ENCODE results near the gene ZC3H14.

ZC3H14 gene

DNA sequence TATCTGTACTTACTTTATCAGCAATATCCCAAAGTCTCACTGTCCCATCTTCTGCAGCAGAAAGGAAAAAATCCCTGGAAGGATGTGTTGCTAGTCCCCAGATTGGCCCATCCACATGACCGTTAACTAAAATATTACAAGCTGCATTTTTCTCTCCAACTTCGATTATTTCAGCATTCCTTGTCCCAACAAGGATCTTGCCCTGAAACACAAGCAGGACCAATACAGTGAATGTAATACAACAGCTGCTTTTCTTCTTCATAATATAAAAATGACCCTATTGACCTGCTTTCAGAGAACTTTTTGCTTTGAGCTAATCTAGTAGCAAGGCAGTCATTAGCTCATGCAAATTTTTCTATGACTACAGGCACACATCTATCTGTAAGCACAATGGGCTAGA is 58.3 kb downstream of the ZC3H14 start:
- no peak overlapping the region for H3K9ac ChIP-seq (ENCODE audit: low read length)
- H3K36me3 ChIP-seq (ENCODE audit: control insufficient read depth, insufficient read depth, low read length) = no peaks in the 10 kb centered on the region
- H3K27me3 ChIP-seq (ENCODE audit: control insufficient read depth, insufficient read depth, low read length) = no peaks in the 10 kb centered on the region
- no peaks in the 10 kb centered on the region for H3K4me1 ChIP-seq (ENCODE audit: control insufficient read depth, insufficient read depth, low read length)
- no peak overlapping the region for H3K4me3 ChIP-seq (ENCODE audit: low read length)
- H3K27ac ChIP-seq (ENCODE audit: low read depth, low read length) = no peak overlapping the region

DNA sequence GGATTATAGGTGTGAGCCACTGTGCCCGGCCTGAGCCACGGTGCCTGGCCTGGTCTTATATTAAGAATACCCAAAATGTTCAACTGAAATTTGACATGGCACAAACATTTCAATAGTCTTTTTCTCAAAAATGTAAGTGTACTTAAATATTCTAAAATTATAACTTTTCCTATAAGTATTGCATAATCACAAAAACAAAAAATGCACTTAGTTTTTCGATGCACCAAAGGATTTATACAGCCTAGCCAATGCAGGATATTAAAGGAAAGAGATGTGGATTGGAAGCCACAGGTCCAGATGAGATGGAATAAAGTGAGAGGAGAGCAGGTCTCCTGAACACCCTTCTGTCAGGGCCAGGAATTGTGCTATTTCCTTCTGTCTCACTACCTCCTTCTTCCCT is 62.8 kb downstream of the ZC3H14 start:
- no peaks in the 10 kb centered on the region for H3K27me3 ChIP-seq (ENCODE audit: control insufficient read depth, insufficient read depth, low read length)
- no peak overlapping the region for H3K9ac ChIP-seq (ENCODE audit: low read length)
- H3K4me3 ChIP-seq (ENCODE audit: low read length) = no peak overlapping the region
- no peaks in the 10 kb centered on the region for H3K36me3 ChIP-seq (ENCODE audit: control insufficient read depth, insufficient read depth, low read length)
- no peaks in the 10 kb centered on the region for H3K4me1 ChIP-seq (ENCODE audit: control insufficient read depth, insufficient read depth, low read length)
- H3K27ac ChIP-seq (ENCODE audit: low read depth, low read length) = no peak overlapping the region

DNA sequence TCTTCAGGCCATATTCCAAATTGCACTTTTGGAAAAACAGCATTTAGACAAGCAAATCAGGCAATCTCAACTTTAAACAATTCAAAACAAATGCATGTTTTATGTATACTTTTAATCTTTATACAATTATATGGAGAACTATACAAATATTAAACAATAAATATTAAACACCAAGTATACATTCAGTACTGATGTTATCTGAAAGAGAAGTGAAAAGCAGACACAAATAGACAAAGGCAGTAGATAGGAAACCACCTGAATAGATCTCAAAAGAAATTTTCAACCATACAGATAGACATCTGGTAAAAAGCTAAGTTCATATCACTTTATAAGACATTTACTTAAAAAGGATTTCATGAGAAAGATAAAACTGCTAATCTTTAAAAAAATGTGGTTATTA is 65.2 kb downstream of the ZC3H14 start:
- Histone ChIP-seq H3K27me3 (ENCODE audit: control insufficient read depth, insufficient read depth, low read length) (no peaks in the 10 kb centered on the region), H3K9ac (ENCODE audit: low read length) (no peak overlapping the region)

DNA sequence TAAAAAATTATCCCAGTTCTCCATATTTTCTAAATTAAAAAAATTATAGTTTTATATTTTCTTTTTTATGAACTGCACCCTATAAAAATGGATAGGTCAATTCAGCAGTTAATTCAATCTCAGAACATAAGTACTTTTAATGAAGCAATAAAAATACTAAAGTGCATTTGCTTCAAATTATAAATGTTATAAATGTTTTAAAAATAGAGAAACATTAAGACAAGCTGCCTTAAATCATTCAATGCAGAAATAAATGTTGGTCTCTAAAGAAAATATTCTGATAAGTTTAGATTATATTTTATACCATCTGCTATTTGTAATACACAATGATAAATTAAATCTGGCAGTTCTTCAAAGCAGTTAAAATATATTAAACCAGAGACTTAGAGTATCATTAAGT is 65.6 kb downstream of the ZC3H14 start:
- H3K4me1 ChIP-seq (ENCODE audit: control insufficient read depth, insufficient read depth, low read length) = no peaks in the 10 kb centered on the region
- no peak overlapping the region for H3K27ac ChIP-seq (ENCODE audit: low read depth, low read length)
- no peak overlapping the region for H3K9ac ChIP-seq (ENCODE audit: low read length)
- H3K4me3 ChIP-seq (ENCODE audit: low read length) = no peak overlapping the region
- H3K27me3 ChIP-seq (ENCODE audit: control insufficient read depth, insufficient read depth, low read length) = no peaks in the 10 kb centered on the region
- no peaks in the 10 kb centered on the region for H3K36me3 ChIP-seq (ENCODE audit: control insufficient read depth, insufficient read depth, low read length)

More for the DNA sequence above, 65.2 kb downstream of the ZC3H14 start:
- H3K4me3 ChIP-seq (ENCODE audit: low read length) = no peak overlapping the region
- no peak overlapping the region for H3K27ac ChIP-seq (ENCODE audit: low read depth, low read length)
- H3K36me3 ChIP-seq (ENCODE audit: control insufficient read depth, insufficient read depth, low read length) = no peaks in the 10 kb centered on the region
- H3K4me1 ChIP-seq (ENCODE audit: control insufficient read depth, insufficient read depth, low read length) = no peaks in the 10 kb centered on the region

DNA sequence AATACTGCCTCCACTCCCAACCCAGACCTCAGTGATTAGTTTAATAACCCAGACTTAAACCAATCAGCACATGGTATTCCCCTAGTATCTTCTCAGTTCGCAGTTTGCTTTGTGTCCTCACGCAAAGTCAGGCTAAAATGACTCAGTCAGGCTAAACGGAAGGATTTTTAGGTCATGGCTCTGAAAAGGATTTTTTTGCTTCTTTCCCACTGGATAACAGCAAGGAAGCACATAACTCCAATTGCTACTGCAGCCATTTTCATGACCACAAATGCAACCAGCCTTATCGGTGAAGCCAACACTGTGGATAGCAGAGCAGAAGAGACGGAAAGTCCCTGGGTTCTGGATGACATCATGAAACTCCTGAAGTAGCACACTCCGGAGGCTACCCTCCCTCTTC is 67.7 kb downstream of the ZC3H14 start:
- Histone ChIP-seq H3K36me3 (ENCODE audit: control insufficient read depth, insufficient read depth, low read length) (no peaks in the 10 kb centered on the region), H3K9ac (ENCODE audit: low read length) (no peak overlapping the region), H3K4me3 (ENCODE audit: low read length) (no peak overlapping the region), H3K27me3 (ENCODE audit: control insufficient read depth, insufficient read depth, low read length) (no peaks in the 10 kb centered on the region), H3K4me1 (ENCODE audit: control insufficient read depth, insufficient read depth, low read length) (no peaks in the 10 kb centered on the region), H3K27ac (ENCODE audit: low read depth, low read length) (no peak overlapping the region)

DNA sequence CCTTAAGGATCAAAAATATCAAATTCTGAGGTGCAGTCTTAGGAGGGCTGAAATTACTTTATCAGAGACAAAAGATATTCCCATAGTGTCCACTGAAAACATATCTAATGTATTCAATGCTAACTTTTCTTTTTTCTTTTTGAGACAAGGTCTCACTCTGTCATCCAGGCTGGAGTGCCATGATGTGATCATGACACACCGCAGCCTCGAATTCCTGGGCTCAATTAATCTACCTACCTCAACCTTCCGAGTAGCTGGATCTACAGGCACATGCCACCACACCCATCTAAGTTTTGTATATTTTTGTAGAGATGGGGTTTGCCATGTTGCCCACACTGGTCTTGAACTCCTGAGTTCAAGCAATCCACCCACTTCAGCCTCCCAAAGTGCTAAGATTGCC is 68.3 kb downstream of the ZC3H14 start:
- Histone ChIP-seq H3K4me1 (ENCODE audit: control insufficient read depth, insufficient read depth, low read length) (no peaks in the 10 kb centered on the region), H3K9ac (ENCODE audit: low read length) (no peak overlapping the region), H3K36me3 (ENCODE audit: control insufficient read depth, insufficient read depth, low read length) (no peaks in the 10 kb centered on the region), H3K27ac (ENCODE audit: low read depth, low read length) (no peak overlapping the region), H3K27me3 (ENCODE audit: control insufficient read depth, insufficient read depth, low read length) (no peaks in the 10 kb centered on the region), H3K4me3 (ENCODE audit: low read length) (no peak overlapping the region)

GRCh38 chr14:88632512-88632911 is 69.7 kb downstream of the ZC3H14 start:
- Histone ChIP-seq H3K27ac (ENCODE audit: low read depth, low read length) (no peak overlapping the region), H3K4me3 (ENCODE audit: low read length) (no peak overlapping the region), H3K27me3 (ENCODE audit: control insufficient read depth, insufficient read depth, low read length) (no peaks in the 10 kb centered on the region), H3K4me1 (ENCODE audit: control insufficient read depth, insufficient read depth, low read length) (no peaks in the 10 kb centered on the region), H3K36me3 (ENCODE audit: control insufficient read depth, insufficient read depth, low read length) (no peaks in the 10 kb centered on the region), H3K9ac (ENCODE audit: low read length) (no peak overlapping the region)

DNA sequence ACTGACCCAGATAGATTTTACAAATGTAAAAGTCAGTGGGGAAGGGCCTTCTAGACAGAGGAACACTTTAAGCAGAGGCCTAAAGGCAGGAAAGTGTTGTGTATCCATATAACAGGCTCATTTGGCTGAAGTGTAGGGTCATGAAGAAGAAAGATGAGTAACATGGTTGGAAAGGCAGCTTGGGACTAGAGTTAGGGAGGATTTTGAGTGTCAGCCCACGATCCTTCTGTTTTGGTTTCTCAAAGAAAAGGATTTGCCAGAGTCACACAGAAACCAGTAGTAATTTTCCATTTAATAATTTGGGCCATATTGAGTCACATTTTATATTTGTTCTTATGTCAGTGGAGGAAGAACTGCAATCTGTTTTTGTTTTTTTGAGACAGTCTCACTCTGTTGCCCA is 76.4 kb downstream of the ZC3H14 start:
- H3K27me3 ChIP-seq (ENCODE audit: control insufficient read depth, insufficient read depth, low read length) = no peaks in the 10 kb centered on the region
- H3K4me3 ChIP-seq (ENCODE audit: low read length) = no peak overlapping the region
- no peak overlapping the region for H3K9ac ChIP-seq (ENCODE audit: low read length)
- H3K4me1 ChIP-seq (ENCODE audit: control insufficient read depth, insufficient read depth, low read length) = no peaks in the 10 kb centered on the region
- H3K36me3 ChIP-seq (ENCODE audit: control insufficient read depth, insufficient read depth, low read length) = no peaks in the 10 kb centered on the region
- H3K27ac ChIP-seq (ENCODE audit: low read depth, low read length) = no peak overlapping the region

GRCh38 chr14:88660056-88660455 is 97.2 kb downstream of the ZC3H14 start:
- no peak overlapping the region for H3K9ac ChIP-seq (ENCODE audit: low read length)

GRCh38 chr14:88667555-88668273 is 104.9 kb downstream of the ZC3H14 start:
- Histone ChIP-seq H3K4me1 (ENCODE audit: control insufficient read depth, insufficient read depth, low read length) (no peaks in the 10 kb centered on the region), H3K27me3 (ENCODE audit: control insufficient read depth, insufficient read depth, low read length) (no peaks in the 10 kb centered on the region), H3K36me3 (ENCODE audit: control insufficient read depth, insufficient read depth, low read length) (no peaks in the 10 kb centered on the region), H3K27ac (ENCODE audit: low read depth, low read length) (no peak overlapping the region), H3K4me3 (ENCODE audit: low read length) (no peak overlapping the region), H3K9ac (ENCODE audit: low read length) (no peak overlapping the region)

More at GRCh38 chr14:88660056-88660455, 97.2 kb downstream of the ZC3H14 start:
- Histone ChIP-seq H3K4me1 (ENCODE audit: control insufficient read depth, insufficient read depth, low read length) (no peaks in the 10 kb centered on the region), H3K36me3 (ENCODE audit: control insufficient read depth, insufficient read depth, low read length) (no peaks in the 10 kb centered on the region), H3K27ac (ENCODE audit: low read depth, low read length) (no peak overlapping the region), H3K4me3 (ENCODE audit: low read length) (no peak overlapping the region), H3K27me3 (ENCODE audit: control insufficient read depth, insufficient read depth, low read length) (no peaks in the 10 kb centered on the region)

- Histone ChIP-seq H3K27ac (ENCODE audit: low read depth, low read length) (no peak overlapping the region), H3K4me3 (ENCODE audit: low read length) (no peak overlapping the region), H3K4me1 (ENCODE audit: control insufficient read depth, insufficient read depth, low read length) (no peaks in the 10 kb centered on the region), H3K27me3 (ENCODE audit: control insufficient read depth, insufficient read depth, low read length) (no peaks in the 10 kb centered on the region), H3K9ac (ENCODE audit: low read length) (no peak overlapping the region), H3K36me3 (ENCODE audit: control insufficient read depth, insufficient read depth, low read length) (no peaks in the 10 kb centered on the region)
Measured at GRCh38 chr14:88668448-88669116, 105.7 kb downstream of the ZC3H14 start.

DNA sequence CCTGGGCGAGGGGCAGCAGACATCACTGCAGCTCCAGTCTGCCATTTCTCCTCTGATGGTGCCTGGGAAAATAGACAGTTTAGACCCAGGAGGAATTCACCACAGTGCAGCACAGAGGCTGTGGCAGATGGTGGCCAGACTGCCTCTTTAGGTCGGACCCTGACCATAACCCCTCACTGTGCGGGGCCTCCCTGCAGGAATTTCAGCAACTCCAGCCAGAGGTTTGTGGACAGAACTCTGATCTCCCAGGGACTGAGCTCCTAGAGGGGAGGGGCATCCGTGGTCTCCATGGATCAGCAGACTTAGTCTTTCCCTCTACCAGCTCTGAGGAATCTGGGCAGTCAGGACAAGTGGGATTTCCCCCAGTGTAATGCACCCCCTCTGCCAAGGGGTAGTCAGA is 106.5 kb downstream of the ZC3H14 start:
- no peaks in the 10 kb centered on the region for H3K36me3 ChIP-seq (ENCODE audit: control insufficient read depth, insufficient read depth, low read length)

More for the DNA sequence above, 106.5 kb downstream of the ZC3H14 start:
- Histone ChIP-seq H3K4me3 (ENCODE audit: low read length) (no peak overlapping the region), H3K4me1 (ENCODE audit: control insufficient read depth, insufficient read depth, low read length) (no peaks in the 10 kb centered on the region), H3K27me3 (ENCODE audit: control insufficient read depth, insufficient read depth, low read length) (no peaks in the 10 kb centered on the region), H3K9ac (ENCODE audit: low read length) (no peak overlapping the region), H3K27ac (ENCODE audit: low read depth, low read length) (no peak overlapping the region)

Measured in rectal smooth muscle tissue (tissue), 1 donor.